Endodermal cell (in vitro differentiated cells): ENCODE data around the gene RASSF8. TPM values are rescaled to one million over a fixed set of nuclear protein-coding genes. Genes with fewer than 3 reads are reported as not detected.

ENCODE experiments used
- DNase-seq: peaks from one replicate; pipeline ENCODE4 v3.0.0-alpha.2; 2017
- H3K27ac ChIP-seq: 2 replicates; pipeline ENCODE4 v1.5.1; 2013; ENCODE audit warnings: mild to moderate bottlenecking, low read depth, low read length, moderate library complexity
- H3K27me3 ChIP-seq: 2 replicates; pipeline ENCODE4 v1.6.1; 2013; ENCODE audit warnings: mild to moderate bottlenecking, low read length, moderate library complexity; ENCODE audit not compliant: insufficient read depth, control insufficient read depth, poor library complexity, severe bottlenecking
- H3K36me3 ChIP-seq: 2 replicates; pipeline ENCODE4 v1.7.0; 2013; ENCODE audit warnings: mild to moderate bottlenecking, low read length, moderate library complexity; ENCODE audit not compliant: control insufficient read depth, insufficient read depth
- H3K4me1 ChIP-seq: one replicate; pipeline ENCODE4 v1.7.0; 2013; ENCODE audit warnings: low read length; ENCODE audit not compliant: control insufficient read depth, insufficient read depth
- H3K4me3 ChIP-seq: 2 replicates; pipeline ENCODE4 v1.5.1; 2013; ENCODE audit warnings: mild to moderate bottlenecking, low read length, moderate library complexity
- H3K9ac ChIP-seq: 2 replicates; pipeline ENCODE4 v1.6.1; 2013; ENCODE audit warnings: mild to moderate bottlenecking, low read length, moderate library complexity; ENCODE audit not compliant: poor library complexity, severe bottlenecking; ENCODE audit errors: extremely low read depth
- H3K9me3 ChIP-seq: 2 replicates; pipeline ENCODE4 v1.6.1; 2013; ENCODE audit warnings: mild to moderate bottlenecking, low read length, moderate library complexity; ENCODE audit not compliant: control insufficient read depth
- H3K27ac Mint-ChIP-seq: 2 replicates; pipeline ENCODE4 v1.8.0; 2020; ENCODE audit warnings: mixed read lengths
- H3K27me3 Mint-ChIP-seq: 2 replicates; pipeline ENCODE4 v1.8.0; 2021; ENCODE audit warnings: mild to moderate bottlenecking, mixed read lengths; ENCODE audit not compliant: insufficient read depth
- H3K36me3 Mint-ChIP-seq: 2 replicates; pipeline ENCODE4 v1.8.0; 2020; ENCODE audit warnings: low read depth, mixed read lengths
- H3K4me1 Mint-ChIP-seq: 2 replicates; pipeline ENCODE4 v1.8.0; 2020; ENCODE audit warnings: mixed read lengths
- H3K4me3 Mint-ChIP-seq: 2 replicates; pipeline ENCODE4 v1.8.0; 2020; ENCODE audit warnings: mild to moderate bottlenecking, moderate library complexity, mixed read lengths
- H3K9me3 Mint-ChIP-seq: 2 replicates; pipeline ENCODE4 v1.8.0; 2020; ENCODE audit warnings: mild to moderate bottlenecking, mixed read lengths
- WGBS, 2 experiments: methylation state at CpG; one replicate each; pipeline versions ENCODE4 v1.1.5 to v1.1.7; 2013; ENCODE audit warnings: missing lambda C conversion rate in 2 of 2, mixed read lengths in 1 of 2; ENCODE audit not compliant: insufficient coverage in 1 of 2, insufficient read length in 1 of 2; 5-methylcytosine and 5-hydroxymethylcytosine counted together
- total RNA-seq, 2 donors: library from RNA; stranded (reverse); fragmentation: NEBNext Ultra II Directional in 1 of 2; extraction: Animal tissue kit (Norgen Biotek cat#: 25700) in 1 of 2; gene quantifications; 2 replicates in 1 of 2; 3 replicates in 1 of 2; pipeline ENCODE4 v1.2.1, GENCODE V29; 2021
- TF ChIP-seq, protein P1 (sequence below): fragments of 200-600 bp; sonication (generic); conservative IDR thresholded peaks from 2 replicates; pipeline ENCODE4 v1.5.0; 2021; ENCODE audit warnings: antibody characterized with exemption, mild to moderate bottlenecking

Gene RASSF8
- total RNA-seq, 2 donors from 2014 or later = 87.0 to 183 TPM

GRCh38 chr12:26037615-26038220 lies 79.2 kb downstream of the RASSF8 start:
- no peak overlapping the region for H3K4me3 Mint-ChIP-seq
- no peak overlapping the region for H3K27ac ChIP-seq
- no peaks in the 10 kb centered on the region for H3K36me3 ChIP-seq
- H3K4me1 ChIP-seq = peaks cover 7% of the 10 kb centered on the region
- H3K27ac Mint-ChIP-seq = peak overlapping the region; percentile 88
- H3K27me3 Mint-ChIP-seq = no peaks in the 10 kb centered on the region
- TF ChIP-seq, protein P1, sequence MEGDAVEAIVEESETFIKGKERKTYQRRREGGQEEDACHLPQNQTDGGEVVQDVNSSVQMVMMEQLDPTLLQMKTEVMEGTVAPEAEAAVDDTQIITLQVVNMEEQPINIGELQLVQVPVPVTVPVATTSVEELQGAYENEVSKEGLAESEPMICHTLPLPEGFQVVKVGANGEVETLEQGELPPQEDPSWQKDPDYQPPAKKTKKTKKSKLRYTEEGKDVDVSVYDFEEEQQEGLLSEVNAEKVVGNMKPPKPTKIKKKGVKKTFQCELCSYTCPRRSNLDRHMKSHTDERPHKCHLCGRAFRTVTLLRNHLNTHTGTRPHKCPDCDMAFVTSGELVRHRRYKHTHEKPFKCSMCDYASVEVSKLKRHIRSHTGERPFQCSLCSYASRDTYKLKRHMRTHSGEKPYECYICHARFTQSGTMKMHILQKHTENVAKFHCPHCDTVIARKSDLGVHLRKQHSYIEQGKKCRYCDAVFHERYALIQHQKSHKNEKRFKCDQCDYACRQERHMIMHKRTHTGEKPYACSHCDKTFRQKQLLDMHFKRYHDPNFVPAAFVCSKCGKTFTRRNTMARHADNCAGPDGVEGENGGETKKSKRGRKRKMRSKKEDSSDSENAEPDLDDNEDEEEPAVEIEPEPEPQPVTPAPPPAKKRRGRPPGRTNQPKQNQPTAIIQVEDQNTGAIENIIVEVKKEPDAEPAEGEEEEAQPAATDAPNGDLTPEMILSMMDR = no peak
- H3K4me1 Mint-ChIP-seq = peaks cover 59% of the 10 kb centered on the region
- H3K9me3 ChIP-seq = no peaks in the 10 kb centered on the region
- peak; percentile 66 for DNase-seq
- no peak overlapping the region for H3K4me3 ChIP-seq
- H3K27me3 ChIP-seq = no peaks in the 10 kb centered on the region
- WGBS, 2 experiments = 92 to 100% methylated on average over 1 of the region's 2 CpGs
- no peaks in the 10 kb centered on the region for H3K36me3 Mint-ChIP-seq
- H3K9me3 Mint-ChIP-seq = no peaks in the 10 kb centered on the region
- no peak overlapping the region for H3K9ac ChIP-seq

DNA sequence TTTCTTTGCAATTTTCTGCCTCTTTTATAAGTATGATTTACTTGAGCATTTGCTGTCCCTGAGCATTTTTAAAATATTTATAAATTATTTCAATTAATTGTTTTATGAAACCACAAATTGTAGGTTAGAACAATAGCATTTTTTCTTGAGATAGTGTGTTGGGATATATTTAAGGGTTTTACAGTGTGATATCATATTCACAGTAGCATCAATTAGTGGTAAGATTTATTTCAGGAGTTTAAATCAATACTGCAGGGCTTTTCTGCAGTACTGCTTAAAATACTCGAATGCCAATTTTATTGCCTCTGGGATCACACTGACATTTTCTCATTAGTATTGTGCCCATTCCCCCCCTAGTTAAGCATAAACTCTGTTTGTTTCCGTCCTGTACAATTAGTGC lies 84.2 kb downstream of the RASSF8 start:
- H3K36me3 Mint-ChIP-seq = no peaks in the 10 kb centered on the region
- H3K36me3 ChIP-seq = no peaks in the 10 kb centered on the region
- H3K9ac ChIP-seq = no peak overlapping the region
- TF ChIP-seq, protein P1 = no peak
- H3K27ac ChIP-seq = no peak overlapping the region
- no peaks in the 10 kb centered on the region for H3K27me3 Mint-ChIP-seq
- no peak for DNase-seq
- peaks cover 13% of the 10 kb centered on the region for H3K4me1 ChIP-seq
- WGBS, 2 experiments = 88 to 92% methylated on average over 2 of the region's 2 CpGs
- H3K27me3 ChIP-seq = no peaks in the 10 kb centered on the region
- H3K4me3 Mint-ChIP-seq = no peak overlapping the region
- no peaks in the 10 kb centered on the region for H3K9me3 ChIP-seq
- H3K9me3 Mint-ChIP-seq = no peaks in the 10 kb centered on the region
- peaks cover 68% of the 10 kb centered on the region for H3K4me1 Mint-ChIP-seq
- H3K4me3 ChIP-seq = no peak overlapping the region
- H3K27ac Mint-ChIP-seq = no peak overlapping the region

- no peak for DNase-seq
- WGBS, 2 experiments = 90 to 95% methylated on average over 8 to 9 of the region's 10 CpGs
- Histone ChIP-seq H3K9ac (no peak overlapping the region), H3K4me1 (peaks cover 9% of the 10 kb centered on the region), H3K27me3 (no peaks in the 10 kb centered on the region), H3K9me3 (no peaks in the 10 kb centered on the region), H3K4me3 (no peak overlapping the region), H3K27ac (no peak overlapping the region), H3K36me3 (no peaks in the 10 kb centered on the region)
- peaks cover 63% of the 10 kb centered on the region for H3K4me1 Mint-ChIP-seq
- no peak overlapping the region for H3K27ac Mint-ChIP-seq
- no peaks in the 10 kb centered on the region for H3K27me3 Mint-ChIP-seq
- TF ChIP-seq, protein P1 = no peak
- no peak overlapping the region for H3K4me3 Mint-ChIP-seq
- peaks cover 3% of the 10 kb centered on the region for H3K36me3 Mint-ChIP-seq
- no peaks in the 10 kb centered on the region for H3K9me3 Mint-ChIP-seq
Measured at GRCh38 chr12:26043135-26044006, 84.9 kb downstream of the RASSF8 start.
